ENCODE measurements around the gene CPTP.

The CPTP gene

DNA sequence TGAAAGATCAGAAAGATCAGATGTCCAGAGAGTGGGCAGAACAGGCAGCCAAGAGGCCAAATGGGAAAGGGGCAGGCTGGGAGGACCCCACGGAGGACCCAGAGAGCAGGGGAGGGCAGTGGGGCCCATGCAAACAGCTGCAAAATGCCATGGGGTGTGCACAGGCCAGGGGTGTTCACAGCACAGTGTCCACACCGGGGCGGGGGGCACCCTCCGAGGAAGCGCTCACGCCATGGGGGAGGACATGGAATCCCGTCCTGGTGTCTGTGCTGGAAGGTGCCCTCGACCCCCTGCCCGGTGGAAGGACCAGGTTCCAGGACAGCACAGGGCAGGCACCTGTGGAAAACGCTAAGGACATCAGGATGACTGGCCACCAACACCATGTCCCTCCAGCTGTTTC, 1.6 kb upstream of the CPTP start:
- TF ChIP-seq, protein P1, sequence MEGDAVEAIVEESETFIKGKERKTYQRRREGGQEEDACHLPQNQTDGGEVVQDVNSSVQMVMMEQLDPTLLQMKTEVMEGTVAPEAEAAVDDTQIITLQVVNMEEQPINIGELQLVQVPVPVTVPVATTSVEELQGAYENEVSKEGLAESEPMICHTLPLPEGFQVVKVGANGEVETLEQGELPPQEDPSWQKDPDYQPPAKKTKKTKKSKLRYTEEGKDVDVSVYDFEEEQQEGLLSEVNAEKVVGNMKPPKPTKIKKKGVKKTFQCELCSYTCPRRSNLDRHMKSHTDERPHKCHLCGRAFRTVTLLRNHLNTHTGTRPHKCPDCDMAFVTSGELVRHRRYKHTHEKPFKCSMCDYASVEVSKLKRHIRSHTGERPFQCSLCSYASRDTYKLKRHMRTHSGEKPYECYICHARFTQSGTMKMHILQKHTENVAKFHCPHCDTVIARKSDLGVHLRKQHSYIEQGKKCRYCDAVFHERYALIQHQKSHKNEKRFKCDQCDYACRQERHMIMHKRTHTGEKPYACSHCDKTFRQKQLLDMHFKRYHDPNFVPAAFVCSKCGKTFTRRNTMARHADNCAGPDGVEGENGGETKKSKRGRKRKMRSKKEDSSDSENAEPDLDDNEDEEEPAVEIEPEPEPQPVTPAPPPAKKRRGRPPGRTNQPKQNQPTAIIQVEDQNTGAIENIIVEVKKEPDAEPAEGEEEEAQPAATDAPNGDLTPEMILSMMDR (IDR thresholded peaks at IDR 0.05) = no peak
- Histone ChIP-seq H3K27ac (no peak overlapping the region), H3K4me3 (ENCODE audit: low read depth in 1 of 2, low read length in 1 of 2) (no peak overlapping the region), H3K36me3 (peaks cover 51% of the 10 kb centered on the region), H3K27me3 (no peaks in the 10 kb centered on the region), H3K9me3 (no peaks in the 10 kb centered on the region), H3K4me1 (ENCODE audit: control insufficient read depth in 1 of 2, insufficient read depth in 1 of 2, low read depth in 1 of 2, low read length in 1 of 2) (peaks cover 26 to 33% of the 10 kb centered on the region in 2 experiments)

DNA sequence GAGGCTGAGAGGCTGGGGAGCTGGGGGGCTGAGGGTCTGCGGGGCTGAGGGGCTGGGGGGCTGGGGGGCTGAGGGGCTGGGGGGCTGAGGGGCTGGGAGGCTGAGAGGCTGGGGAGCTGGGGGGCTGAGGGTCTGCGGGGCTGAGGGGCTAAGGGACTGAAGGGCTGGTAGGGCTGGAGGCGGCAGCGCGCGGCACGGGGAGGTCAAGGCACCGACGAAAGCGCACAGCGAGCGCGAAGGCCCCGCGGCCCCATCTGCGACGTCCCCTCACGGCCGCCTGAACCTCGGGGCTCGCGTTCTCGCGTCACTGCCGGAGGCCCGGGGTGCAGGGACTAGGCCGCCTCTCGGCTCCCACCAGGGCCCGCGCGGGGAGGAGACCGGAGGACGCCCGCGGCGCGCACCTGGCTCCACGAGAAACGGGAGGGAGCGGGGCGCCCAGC, 498 bp upstream of the CPTP start:
- TF ChIP-seq, protein P1 (IDR thresholded peaks at IDR 0.05) = no peak
- Histone ChIP-seq H3K27ac (peak overlapping the region; percentile 82), H3K27me3 (no peaks in the 10 kb centered on the region), H3K36me3 (peaks cover 51% of the 10 kb centered on the region), H3K4me3 (ENCODE audit: low read depth in 1 of 2, low read length in 1 of 2) (peak overlapping the region; percentile 82 to 94), H3K4me1 (ENCODE audit: control insufficient read depth in 1 of 2, insufficient read depth in 1 of 2, low read depth in 1 of 2, low read length in 1 of 2) (peaks cover 26 to 33% of the 10 kb centered on the region in 2 experiments), H3K9me3 (no peaks in the 10 kb centered on the region)

DNA sequence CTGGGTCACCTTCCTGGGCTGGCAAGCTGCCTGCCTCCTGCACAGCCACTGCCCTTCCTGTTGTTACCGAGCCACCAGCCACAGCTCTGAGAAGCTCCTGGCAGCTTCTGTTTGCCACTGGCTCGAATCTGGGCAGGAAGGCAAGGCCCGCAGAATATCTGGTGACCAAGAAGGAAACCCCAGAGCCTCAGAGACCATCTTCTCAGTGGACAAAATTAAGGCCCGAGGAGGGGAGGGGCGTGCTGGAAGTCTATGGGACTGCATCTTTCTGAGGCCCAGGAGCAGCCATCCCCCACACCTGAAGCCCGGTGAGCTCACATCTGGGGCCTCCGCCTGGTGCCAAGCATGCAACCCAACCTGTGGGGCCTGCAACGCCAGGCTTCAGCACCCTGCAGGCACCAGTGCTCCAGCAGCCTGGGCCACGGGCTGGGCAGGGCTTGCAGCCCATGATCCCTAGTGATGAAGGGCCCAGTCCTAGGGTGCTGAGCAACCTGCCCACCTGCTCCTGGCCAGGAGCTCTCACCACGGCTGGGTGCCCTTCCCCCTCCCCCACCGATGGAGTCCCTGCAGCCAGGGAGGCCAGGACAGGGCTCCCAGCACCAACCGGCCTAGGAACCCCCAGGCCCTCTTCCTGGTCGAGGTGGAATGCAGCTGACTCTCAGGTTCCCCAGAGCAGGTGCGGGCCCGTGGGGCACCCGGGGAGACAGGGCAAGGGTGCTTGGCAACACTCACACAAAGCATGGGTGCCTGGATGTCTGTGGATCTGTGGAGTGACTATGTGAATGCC, 879 bp downstream of the CPTP start:
- Histone ChIP-seq H3K27ac (peak overlapping the region; percentile 82), H3K36me3 (peaks cover 38% of the 10 kb centered on the region), H3K4me1 (ENCODE audit: control insufficient read depth in 1 of 2, insufficient read depth in 1 of 2, low read depth in 1 of 2, low read length in 1 of 2) (peaks cover 26 to 33% of the 10 kb centered on the region in 2 experiments), H3K4me3 (ENCODE audit: low read depth in 1 of 2, low read length in 1 of 2) (peak overlapping the region; percentile 82 to 94), H3K9me3 (no peaks in the 10 kb centered on the region), H3K27me3 (no peaks in the 10 kb centered on the region)
- TF ChIP-seq, protein P1 (IDR thresholded peaks at IDR 0.05) = no peak

DNA sequence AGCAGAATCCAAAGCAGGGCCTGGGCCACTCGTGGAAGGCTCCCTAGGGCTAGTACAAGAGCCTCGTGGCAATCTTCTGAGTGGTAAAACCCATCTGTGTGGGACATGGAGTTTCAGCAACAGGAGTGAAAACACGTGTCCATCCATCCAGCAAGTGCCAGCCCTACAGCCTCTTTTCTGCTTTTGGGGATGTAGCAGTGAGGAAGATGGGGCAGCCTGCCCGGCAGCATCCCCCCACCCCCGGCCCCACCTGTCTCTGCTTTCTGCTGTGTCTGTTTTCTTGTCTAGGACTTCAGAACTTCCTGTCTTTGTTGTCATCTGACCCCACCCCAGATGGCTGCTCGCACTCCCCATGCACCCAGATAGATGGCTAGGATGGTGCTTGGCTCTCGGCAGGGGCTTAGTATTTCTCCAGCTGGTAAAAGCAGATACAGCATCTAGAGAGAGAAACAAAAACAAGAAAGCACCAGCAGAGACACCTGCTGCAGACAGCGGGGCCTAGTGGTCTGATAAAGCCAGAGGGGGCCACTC, 1.5 kb downstream of the CPTP start:
- peaks cover 32% of the 10 kb centered on the region for H3K36me3 ChIP-seq
- TF ChIP-seq, protein P1 (IDR thresholded peaks at IDR 0.05) = no peak

DNA sequence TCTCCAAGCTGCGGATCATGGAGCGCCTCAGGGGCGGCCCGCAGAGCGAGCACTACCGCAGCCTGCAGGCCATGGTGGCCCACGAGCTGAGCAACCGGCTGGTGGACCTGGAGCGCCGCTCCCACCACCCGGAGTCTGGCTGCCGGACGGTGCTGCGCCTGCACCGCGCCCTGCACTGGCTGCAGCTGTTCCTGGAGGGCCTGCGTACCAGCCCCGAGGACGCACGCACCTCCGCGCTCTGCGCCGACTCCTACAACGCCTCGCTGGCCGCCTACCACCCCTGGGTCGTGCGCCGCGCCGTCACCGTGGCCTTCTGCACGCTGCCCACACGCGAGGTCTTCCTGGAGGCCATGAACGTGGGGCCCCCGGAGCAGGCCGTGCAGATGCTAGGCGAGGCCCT, 2.7 kb downstream of the CPTP start:
- Histone ChIP-seq H3K4me1 (ENCODE audit: control insufficient read depth in 1 of 2, insufficient read depth in 1 of 2, low read depth in 1 of 2, low read length in 1 of 2) (peaks cover 31 to 33% of the 10 kb centered on the region in 2 experiments), H3K27ac (no peak overlapping the region), H3K27me3 (no peaks in the 10 kb centered on the region), H3K9me3 (no peaks in the 10 kb centered on the region), H3K4me3 (ENCODE audit: low read depth in 1 of 2, low read length in 1 of 2) (no peak overlapping the region), H3K36me3 (peaks cover 30% of the 10 kb centered on the region)
- TF ChIP-seq, protein P1 (IDR thresholded peaks at IDR 0.05) = no peak

More for the DNA sequence above, 1.5 kb downstream of the CPTP start:
- no peaks in the 10 kb centered on the region for H3K9me3 ChIP-seq
- H3K27me3 ChIP-seq = no peaks in the 10 kb centered on the region
- peaks cover 28 to 33% of the 10 kb centered on the region in 2 experiments for H3K4me1 ChIP-seq (ENCODE audit: control insufficient read depth in 1 of 2, insufficient read depth in 1 of 2, low read depth in 1 of 2, low read length in 1 of 2)
- H3K4me3 ChIP-seq (ENCODE audit: low read depth in 1 of 2, low read length in 1 of 2) = peak overlapping the region in 1 of 2 experiments; percentile 82
- H3K27ac ChIP-seq = no peak overlapping the region
